ENCODE measurements around the gene TAGLN2.

Gene TAGLN2

DNA sequence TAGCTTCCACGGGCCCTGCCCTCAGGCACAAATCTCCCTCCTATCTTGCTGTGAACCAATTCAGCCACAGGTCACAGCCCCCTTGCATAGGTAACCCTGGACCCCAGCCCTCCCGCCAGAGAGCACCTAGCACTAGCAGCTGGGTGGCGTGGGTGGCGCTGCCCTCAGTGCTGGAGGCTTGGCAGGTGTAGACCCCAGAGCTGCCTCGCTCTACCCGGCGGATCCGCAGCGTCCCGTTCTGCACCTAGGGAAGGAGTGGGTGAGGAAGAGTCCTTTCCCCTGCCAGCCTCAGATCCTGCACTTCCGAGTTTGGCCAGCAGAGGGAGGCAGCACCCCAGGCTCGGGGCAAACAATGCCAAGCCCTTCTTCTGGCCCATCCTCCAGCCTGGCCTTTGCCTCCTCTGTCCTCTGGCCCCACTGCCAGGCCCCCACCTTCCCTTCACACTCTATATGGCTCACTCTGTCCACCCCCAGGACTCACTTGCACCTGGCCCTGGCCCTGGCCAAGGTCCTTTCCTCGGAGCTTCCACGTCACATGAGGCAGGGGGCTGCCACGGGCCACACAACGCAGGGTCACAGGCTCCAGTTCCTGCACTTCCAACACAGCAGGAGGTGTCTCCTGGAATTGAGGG, 11.1 kb upstream of the TAGLN2 start:
- in situ Hi-C loops (cut with MboI; ENCODE audit: low sequenced_read_pairs), result loop anchor here (10.0 kb wide), 1 partner anchor 68 kb away; no protein-coding TSS in a partner anchor

DNA sequence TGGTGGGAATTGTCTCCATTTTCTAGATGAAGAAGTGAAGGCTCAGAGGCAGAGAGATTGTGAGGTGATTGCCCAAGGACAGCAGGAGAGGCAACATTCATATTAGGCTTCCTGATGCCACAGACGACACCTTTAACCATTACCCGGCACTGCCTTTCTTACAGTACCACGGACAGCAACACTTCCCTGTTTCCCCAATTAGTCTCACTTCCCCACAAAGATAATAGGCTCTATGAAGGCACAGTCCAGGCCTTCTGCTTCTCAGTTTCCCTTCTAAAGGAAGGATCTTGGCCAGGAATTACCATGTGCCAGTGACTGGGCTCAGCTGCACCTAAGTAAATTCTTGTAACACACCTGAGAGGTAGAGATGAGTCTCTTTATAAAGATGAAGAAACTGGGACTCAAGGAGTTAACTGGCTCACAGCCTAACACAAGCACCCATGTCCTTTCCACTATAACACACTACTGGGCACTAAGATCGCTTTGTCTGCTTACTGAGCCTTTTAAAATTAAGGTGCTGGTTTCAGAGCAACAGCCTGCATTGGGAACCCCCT, 10.5 kb upstream of the TAGLN2 start:
- in situ Hi-C loops (cut with MboI; ENCODE audit: low sequenced_read_pairs), result loop anchor here (10.0 kb wide), 1 partner anchor 69 kb away; no protein-coding TSS in a partner anchor

DNA sequence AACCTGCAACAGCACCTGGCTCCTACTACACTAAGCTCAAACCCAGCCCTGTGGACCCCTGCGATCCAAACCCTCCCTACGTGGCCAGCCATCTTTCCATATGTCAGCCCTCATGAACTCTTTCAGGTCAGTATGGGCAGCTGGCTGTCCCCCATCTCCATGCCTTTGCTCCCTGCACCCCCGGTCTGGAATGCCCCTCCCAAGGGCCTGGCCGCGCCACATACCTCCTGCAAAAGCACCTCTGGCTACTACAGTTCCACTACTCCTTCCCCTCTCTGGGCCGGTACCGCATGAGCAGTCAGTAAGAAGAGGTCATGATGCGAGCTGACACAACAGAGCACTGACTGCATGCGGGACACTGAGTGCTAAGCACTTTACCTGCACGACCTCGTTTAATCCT, 10.0 kb upstream of the TAGLN2 start:
- in situ Hi-C loops (cut with MboI; ENCODE audit: low sequenced_read_pairs), result loop anchor here (10.0 kb wide), 1 partner anchor 69 kb away; no protein-coding TSS in a partner anchor

DNA sequence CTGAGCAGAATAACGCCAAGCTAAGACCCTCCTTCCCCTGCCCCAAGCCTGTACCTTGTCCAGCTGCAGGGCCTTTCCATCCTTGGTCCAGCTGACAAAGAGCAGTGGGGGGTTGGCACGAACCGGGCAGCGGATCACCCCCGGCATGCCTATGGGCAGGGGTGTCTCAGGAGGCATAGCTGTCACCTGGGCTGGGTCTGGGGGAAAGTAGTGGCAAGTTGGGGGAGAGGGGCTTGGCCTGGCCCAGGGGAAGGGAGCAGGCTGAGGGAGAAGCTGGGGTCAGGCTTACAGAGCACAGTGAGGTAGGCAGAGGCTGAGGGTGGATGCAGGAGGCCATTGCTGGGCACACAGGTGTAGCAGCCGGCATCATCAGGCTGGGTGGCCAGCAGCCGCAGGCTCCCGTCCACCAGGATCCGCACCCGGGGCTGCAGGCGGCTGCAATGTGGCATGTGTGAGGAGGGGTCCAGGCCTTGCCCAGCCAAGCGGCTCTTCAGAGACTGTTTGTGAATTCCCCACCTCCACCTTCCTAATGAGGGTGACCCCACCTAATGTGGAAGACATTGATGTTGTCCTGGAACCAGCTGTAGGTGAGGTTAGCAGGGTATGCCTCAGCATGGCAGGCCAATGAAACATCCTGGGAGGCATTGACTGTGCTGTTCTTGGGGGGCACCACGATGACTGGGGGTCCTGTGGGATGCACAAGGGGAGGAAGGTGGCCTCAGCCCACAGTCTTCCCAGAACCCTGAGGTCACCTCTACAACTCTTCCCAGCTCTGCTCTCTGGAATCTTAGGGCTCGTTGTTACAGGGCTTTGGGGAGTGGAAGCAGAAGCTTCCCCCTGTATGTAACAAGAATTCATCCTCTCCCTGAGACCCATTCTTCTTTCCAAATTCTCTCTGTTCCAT, 9.1 kb upstream of the TAGLN2 start:
- in situ Hi-C loops (cut with MboI; ENCODE audit: low sequenced_read_pairs), result loop anchor here (10.0 kb wide), 1 partner anchor 70 kb away; no protein-coding TSS in a partner anchor

DNA sequence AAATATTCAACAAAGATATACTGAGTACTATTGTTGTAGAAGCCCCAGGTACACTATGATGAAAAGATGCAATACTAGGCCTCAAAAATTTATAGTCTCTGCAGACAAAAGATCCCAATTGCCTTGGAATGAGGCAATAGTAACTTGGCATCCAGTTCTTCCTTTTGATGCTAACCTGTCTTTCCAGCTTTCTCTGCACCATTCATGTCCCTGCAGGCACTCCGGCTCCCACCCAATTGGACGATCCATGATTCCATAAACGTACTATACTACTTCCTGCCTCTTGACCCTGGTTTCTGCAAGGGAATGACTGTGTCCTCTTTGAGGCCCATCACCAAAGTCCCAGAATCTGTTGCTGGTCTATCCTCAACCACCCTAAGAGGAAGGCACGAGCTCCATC, 8.0 kb upstream of the TAGLN2 start:
- in situ Hi-C loops (cut with MboI; ENCODE audit: low sequenced_read_pairs), result loop anchor here (10.0 kb wide), 1 partner anchor 71 kb away; no protein-coding TSS in a partner anchor

DNA sequence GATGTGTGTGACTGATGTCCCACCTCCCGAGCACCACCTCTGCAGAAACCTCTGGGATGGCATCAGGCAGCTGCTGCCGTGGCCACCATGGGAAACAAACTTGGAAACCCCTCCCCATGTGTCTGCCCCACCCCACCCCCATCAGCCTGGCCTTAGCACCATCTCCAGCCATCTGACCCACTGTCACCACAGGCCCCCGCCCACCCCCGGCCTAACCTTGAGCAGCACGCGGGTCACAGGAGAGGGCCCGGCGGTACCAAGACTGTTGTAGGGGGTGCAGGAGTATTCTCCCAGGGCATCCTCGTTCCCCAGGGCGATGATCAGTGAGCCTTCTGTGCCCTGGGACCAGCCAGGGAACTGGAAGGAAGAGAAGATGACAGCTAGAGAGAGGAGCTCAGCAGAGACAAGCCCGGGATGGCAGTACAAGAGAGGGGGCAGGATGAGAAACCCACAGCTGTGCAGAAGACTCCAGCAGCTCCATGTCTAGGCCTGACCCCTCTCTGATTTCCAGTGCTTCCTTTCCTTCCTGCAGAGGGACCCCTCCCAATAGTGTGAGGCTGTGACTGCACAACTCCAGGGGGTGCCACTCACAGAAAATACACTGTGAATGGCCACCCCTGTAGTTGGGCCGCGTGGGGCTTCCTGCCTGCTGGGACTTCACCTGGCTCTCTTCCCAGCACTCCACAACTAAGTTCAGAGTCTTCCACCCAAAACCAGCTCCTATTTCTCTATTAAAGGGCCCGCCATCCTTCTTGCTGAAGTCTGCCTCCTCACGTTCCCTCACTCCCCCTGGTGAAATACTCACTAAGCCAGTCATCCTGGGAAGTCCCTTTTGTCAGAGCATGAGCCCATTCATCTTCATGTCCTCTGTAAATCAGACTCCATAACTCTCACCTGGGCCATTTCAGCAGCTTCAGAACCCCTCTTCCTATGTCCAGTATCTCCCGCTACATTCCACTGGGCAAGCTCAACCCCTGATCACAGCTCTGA, 7.3 kb upstream of the TAGLN2 start:
- in situ Hi-C loops (cut with MboI; ENCODE audit: low sequenced_read_pairs), result loop anchor here (10.0 kb wide), 1 partner anchor 72 kb away; no protein-coding TSS in a partner anchor

DNA sequence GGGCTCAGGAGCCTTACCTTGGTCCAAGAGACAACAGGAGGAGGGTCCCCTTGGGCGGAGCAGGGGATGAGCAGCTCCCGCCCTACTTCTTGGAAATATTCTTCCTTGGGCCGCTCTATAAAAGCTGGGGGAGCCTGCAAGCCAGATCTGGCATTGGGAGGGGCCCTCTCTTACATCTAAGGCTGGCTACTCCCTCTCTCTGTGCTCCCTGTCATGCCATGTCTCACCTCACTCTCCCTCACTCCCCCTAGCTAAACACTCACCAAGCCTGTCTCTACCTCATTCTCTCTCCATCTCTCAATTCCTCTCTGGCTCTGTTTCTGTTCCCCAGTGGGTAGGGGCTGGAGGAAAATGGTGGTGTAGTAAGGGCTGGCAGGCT, 6.5 kb upstream of the TAGLN2 start:
- in situ Hi-C loops (cut with MboI; ENCODE audit: low sequenced_read_pairs), result loop anchor here (10.0 kb wide), 1 partner anchor 73 kb away; no protein-coding TSS in a partner anchor

DNA sequence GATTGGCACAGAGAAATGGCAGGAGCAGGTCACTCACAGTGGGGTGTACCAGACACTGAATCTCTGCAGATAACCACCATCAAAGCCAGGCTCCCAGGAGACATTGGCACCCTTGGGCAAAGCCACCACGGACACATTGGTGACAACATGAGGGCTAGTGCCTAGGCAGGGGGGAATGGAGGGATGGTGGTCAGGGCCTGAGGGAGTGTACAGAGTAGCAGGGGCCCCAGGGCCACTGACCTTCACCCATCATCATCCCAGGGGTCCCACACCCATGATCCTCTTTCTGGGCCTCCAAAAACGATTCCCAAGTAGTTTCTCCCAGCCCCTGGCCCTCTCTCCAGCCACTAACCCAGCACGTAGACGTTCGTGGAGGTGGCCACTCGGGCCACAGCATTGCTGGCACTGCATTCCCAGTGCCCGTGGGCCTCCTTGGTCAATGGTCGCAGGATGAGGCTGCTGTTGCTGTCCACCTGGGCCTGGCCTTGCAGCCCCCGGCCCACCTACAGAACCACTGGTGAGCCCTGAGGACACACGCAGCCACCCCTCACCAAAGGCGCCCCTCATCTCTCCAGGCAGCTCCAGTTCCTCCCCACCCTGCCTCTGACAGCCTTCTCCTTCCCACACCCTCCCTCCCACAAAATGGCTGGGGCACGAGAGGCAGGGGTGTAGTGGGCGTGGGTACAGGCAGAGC, 5.9 kb upstream of the TAGLN2 start:
- in situ Hi-C loops (cut with MboI; ENCODE audit: low sequenced_read_pairs), result loop anchor here (10.0 kb wide), 1 partner anchor 74 kb away; no protein-coding TSS in a partner anchor

DNA sequence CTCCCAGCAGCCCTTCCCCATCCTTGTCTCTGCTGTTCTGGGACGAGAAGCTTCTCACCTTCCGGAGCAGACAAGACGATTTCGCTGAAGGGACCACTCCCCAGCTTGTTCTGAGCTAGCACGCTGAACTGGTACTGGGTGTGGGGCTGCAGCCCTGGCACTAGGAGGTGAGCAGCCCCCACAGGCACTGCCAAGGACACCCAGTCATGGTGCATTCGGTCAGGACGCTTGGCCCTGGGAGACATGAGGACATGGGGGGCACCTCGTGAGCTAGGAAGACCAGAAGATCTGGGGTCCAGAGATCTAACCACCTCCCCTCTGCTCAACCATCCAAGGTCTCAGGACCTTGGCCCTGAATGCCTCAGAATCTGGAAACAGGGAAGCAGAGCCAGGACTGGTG, 5.3 kb upstream of the TAGLN2 start:
- in situ Hi-C loops (cut with MboI; ENCODE audit: low sequenced_read_pairs), result loop anchor here (10.0 kb wide), 1 partner anchor 74 kb away; no protein-coding TSS in a partner anchor

DNA sequence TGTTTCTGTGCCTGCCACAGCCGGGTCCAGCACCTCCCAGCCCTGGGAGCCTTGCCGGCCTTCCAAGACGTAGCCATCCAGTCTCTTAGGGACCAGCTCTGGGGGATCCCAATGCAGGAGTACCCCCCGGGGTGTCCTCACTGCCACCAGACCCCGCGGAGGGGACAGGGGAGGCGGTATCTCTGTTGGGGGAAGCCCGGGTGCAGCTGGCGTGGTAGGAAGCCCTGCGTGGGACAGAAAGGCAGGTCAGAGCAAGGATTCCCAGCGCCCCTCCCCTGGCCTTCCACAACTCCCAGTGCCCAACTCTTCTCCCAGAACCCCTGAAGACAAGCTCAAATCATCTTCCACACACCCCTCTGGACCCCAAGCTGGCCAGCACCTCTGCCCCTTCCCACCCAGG, 4.9 kb upstream of the TAGLN2 start:
- in situ Hi-C loops (cut with MboI; ENCODE audit: low sequenced_read_pairs), result loop anchor here (10.0 kb wide), 1 partner anchor 75 kb away; no protein-coding TSS in a partner anchor

DNA sequence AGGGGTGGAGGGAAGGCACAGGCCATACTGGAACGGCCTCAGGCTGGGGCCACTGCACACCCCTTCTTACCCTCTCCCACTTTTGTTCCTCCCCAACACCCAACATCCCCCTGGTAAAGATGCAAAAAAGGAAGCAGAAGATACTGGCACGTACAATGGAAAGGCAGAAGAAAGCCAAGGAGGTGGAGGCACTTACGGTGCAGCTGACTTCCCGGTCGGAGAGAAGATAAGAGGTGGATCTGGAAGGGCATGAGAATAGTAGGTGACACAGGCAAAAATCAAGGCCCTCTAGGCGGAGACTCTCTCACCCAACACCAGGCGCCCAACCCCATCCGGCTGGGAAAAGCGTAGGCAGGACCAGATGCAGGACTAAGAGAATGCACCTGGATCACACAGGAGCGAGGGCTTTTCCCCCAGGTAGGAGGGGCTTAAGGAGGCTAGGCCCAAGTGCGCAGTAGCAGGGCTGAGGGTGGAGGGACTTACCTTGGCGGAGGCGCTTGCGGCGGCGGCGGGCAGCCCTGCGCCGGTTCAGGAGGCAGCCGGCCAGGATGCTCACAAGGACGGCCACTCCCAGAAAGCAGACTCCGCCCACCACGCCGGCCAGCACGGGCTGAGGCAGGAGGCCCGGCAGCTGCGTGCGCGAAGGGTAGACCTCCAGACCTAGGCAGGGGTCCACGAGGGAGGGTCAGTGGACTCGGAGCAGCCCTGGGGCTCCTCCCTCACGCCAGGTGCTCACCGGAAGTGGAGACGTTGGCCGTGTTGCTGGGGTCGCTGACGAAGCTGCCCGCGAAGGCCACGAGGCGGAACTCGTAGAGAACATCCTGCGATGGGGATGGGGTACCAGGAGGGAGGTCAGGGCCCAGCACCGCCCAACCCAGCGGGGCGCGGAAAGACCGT, 4.1 kb upstream of the TAGLN2 start:
- in situ Hi-C loops (cut with MboI; ENCODE audit: low sequenced_read_pairs), result loop anchor here (10.0 kb wide), 1 partner anchor 75 kb away; no protein-coding TSS in a partner anchor

DNA sequence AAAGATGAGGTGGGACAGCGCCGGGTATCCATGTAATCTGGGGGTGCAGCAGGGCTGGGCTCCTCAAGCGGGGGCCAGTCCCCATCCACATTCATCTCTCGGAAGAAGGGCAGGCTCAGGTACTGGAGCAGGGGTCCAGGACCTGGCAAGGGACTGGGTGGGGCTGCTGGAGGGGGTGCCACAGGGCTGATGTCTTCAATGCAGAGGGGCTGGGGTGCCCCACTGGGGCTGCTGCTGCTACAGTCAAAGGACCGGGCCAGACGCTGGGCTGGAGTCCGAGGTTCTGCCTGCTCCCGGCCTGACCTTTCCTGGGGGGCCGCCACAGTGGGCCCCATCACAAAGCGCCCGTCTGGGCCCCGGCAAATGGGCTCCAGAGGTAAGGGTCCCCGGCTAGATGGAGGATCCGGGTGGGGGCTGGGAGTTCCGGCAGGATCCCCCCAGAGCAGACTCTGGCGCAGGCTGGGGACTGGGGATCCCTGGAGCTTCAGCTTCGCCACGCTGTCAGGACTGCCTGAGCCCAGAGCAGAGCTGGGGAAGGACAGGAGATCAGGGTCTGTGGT, 3.3 kb upstream of the TAGLN2 start:
- in situ Hi-C loops (cut with MboI; ENCODE audit: low sequenced_read_pairs), result no loop called here

DNA sequence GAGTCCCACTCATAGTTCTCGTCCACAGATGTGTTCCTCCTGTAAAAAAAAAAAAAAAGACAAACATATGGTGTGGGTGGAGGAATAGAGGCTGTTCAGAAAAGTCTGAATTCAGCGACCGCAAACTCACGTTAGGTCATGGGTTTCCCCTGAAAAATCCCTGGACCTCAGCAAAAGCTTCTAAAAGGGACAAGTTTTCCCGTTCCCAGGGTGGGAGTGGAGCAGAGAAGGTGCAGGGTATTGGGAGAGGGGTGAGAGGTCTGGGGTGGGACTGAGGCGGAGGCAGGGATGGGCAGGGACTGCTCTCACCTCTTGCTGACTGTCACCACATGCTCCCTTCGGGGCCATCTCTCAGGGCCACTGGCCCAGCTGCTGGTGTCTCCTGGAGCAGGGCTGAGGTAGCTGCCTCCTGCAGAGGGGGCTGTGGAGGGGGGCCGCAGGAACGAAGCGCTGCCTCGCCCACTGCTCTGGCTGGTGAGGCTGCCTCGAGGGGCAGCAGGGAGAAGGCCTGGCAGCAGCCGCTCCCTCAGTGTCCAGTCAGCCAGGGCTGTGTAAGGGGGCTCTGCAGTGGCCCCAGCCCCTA, 2.6 kb upstream of the TAGLN2 start:
- in situ Hi-C loops (cut with MboI; ENCODE audit: low sequenced_read_pairs), result no loop called here

DNA sequence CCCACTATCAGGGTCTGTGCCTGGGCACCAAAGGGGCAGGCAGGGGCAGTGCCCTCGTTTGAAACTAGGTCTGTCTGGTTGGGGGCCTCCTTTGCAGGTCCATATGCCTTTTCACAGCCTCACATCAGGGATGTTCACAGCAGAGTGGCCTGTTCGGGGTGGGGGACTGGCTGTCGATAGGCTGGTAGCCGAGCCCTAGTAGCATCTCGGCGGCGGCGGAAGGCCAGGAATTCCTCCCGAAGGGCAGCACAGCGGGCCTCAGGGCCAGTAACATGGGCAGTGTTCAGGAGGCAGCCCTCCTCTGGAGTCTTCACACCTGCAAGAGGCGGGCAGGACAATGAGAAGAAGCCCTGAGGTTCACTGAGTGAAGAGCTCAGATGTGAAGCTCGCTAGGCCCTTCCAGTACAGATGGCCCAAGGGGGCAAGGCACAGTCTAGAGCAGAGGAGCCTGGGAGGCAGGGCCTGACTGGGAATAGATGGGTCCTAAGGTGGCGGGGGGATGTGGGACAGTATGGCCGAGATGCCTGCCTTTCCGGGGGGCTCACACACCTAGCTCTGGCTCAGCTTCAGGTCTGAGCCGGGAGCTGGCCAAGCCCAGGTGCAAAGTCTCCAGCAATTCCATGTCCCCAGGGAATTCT, 2.0 kb upstream of the TAGLN2 start:
- in situ Hi-C loops (cut with MboI; ENCODE audit: low sequenced_read_pairs), result no loop called here

DNA sequence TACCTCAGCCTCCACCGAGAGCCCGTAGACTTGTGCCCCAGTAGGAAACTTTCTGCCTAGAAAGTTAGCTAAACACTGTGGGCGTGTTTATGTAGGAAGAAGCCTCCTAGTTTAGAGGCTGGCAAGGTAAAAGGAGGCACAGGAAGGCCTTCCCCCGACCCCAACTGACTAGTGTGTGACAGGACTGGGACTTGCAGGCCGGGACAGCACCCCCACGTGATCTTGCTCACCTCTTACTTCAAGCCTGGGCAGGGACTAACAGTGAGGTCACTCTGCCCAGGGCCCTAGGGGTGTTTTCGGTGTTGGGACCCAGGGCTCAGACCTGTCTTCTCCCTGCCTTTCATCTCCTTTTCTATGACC, 392 bp upstream of the TAGLN2 start:
- in situ Hi-C loops (cut with MboI; ENCODE audit: low sequenced_read_pairs), result no loop called here

DNA sequence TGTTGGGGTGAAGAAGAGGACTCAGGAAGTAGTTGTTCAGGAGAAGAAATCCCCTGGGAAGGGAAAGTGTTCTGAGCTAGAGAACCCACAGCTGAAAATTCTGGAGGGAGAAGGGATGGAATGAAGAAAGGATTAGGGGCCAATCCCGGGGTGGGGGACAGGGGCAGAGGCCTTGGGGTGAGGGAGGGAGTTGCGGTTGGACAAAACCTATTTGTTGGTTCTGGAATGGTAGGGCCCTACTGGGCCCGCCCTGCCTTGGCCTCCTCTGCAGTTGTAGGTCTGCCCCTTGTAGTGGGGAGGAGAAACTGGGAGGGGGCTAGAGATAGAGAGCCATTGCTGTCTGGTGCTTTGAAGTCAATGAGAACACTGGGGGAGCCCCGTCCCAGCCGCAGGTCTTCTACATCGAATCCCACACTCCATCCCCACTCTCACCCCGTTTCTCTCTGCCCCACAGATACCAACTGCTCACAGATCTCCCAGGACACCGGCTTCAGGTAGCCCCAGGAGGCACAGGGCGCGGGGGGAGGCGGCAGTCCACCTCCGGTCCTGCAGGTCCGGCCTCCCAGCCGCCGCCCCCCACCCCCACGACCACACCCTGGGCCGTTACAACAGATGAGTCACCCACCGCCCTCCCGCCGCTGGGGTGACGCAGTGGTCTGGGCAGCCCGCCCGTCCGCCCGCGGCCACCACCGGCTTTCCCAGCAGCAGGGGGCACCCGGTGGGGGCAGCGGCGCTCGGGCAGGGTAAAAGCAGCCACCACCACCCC, 1.1 kb downstream of the TAGLN2 start:
- in situ Hi-C loops (cut with MboI; ENCODE audit: low sequenced_read_pairs), result no loop called here
